ENCODE results near the gene LMAN1L.
A peak's percentile ranks its signal among the peaks of the same experiment; 100 is the strongest.

Gene LMAN1L

DNA sequence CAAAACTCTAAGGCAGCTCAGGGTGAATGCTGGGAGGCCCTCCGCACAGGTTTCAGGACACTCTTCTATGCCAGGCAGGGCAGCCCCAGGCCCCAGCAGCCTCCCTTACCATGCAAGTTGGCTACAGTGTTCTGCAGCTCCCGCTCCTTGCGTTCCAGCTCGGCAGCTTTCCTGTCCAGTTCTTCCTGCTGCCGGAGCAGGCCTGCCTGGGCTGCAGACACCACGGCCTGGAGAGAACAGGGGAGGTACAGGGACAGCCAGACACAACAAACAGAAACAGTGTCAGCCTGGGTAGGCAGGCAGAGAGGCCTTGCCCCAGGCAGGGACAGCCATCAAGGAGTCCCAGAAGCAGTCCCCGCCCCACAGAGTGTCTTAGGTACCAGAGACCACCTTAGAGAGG, 39.3 kb downstream of the LMAN1L start:
- TF ChIP-seq, protein P1, sequence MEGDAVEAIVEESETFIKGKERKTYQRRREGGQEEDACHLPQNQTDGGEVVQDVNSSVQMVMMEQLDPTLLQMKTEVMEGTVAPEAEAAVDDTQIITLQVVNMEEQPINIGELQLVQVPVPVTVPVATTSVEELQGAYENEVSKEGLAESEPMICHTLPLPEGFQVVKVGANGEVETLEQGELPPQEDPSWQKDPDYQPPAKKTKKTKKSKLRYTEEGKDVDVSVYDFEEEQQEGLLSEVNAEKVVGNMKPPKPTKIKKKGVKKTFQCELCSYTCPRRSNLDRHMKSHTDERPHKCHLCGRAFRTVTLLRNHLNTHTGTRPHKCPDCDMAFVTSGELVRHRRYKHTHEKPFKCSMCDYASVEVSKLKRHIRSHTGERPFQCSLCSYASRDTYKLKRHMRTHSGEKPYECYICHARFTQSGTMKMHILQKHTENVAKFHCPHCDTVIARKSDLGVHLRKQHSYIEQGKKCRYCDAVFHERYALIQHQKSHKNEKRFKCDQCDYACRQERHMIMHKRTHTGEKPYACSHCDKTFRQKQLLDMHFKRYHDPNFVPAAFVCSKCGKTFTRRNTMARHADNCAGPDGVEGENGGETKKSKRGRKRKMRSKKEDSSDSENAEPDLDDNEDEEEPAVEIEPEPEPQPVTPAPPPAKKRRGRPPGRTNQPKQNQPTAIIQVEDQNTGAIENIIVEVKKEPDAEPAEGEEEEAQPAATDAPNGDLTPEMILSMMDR (IDR thresholded peaks at IDR 0.05; ENCODE audit: borderline replicate concordance, insufficient read depth, low read depth, low read length): no peak
- H3K4me3 ChIP-seq (ENCODE audit: low read depth, low read length): no peak overlapping the region

DNA sequence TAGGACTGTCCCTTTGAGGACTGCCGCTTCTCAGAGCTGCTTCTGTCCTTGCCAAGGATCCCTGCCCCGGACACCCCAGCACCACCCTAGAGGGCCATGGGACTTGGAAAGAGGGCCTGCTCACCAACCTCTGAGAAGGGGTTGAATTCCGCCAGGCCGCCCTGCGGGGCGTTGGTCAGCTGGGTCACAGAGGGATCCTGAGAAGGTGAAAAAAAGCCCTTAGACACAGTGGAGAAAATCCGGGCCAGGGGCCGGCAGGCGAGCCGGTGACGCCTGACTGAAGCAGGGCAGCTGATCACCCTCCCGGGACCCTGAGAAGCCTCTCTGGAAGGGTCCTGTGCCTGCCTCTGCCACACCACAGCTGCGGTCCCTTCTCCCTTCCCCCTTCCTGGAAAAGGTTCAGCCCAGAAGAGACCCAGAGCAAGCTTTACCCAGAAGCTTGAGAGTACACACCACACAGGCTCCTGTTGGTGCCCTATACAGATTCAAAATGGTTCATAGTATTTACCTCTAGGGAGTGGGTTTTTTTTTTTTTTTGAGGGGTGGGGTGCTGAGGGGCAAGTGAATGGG, 41.9 kb downstream of the LMAN1L start:
- TF ChIP-seq, protein P1 (IDR thresholded peaks at IDR 0.05; ENCODE audit: borderline replicate concordance, insufficient read depth, low read depth, low read length): no peak
- H3K4me3 ChIP-seq (ENCODE audit: low read depth, low read length): no peak overlapping the region

DNA sequence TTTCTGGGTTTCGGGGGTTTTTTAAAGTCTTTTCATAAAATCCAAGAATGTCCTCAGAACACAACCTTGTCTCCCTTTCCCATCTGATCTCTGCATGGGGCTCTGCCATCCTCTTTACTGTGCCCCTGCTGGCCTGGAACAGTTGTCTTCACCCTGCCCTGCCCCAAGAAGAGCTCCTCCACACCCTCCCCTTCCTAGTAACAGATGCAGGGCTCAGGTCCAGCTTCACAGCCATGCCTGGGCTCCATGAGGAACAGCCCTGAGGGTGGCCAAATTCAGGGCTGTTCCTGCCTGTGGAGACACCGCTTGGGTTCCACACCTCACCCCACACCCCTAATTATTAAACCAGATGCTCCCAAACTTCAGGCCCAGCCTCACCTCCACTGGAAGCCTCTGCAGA, 43.2 kb downstream of the LMAN1L start:
- no peak overlapping the region for H3K4me3 ChIP-seq (ENCODE audit: low read depth, low read length)
- TF ChIP-seq, protein P1 (IDR thresholded peaks at IDR 0.05; ENCODE audit: borderline replicate concordance, insufficient read depth, low read depth, low read length): no peak

DNA sequence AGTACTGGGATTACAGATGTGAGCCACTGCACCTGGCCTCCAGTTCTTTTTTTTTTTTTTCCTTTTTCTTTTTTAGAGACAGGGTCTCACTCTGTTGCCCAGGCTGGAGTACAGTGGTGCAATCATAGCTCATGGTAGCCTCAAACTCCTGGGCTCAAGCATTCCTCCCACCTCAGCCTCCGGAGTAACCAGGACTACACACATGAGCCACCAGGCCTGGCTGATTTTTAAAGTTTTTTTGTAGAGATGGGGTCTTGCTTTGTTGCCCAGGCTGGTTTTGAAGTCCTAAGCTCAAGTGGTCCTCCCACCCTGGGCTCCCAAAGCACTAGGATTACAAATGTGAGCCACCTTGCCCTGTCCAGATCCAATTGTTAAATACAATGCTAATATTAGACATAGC, 43.9 kb downstream of the LMAN1L start:
- no peak overlapping the region for H3K4me3 ChIP-seq (ENCODE audit: low read depth, low read length)
- TF ChIP-seq, protein P1 (IDR thresholded peaks at IDR 0.05; ENCODE audit: borderline replicate concordance, insufficient read depth, low read depth, low read length): no peak

DNA sequence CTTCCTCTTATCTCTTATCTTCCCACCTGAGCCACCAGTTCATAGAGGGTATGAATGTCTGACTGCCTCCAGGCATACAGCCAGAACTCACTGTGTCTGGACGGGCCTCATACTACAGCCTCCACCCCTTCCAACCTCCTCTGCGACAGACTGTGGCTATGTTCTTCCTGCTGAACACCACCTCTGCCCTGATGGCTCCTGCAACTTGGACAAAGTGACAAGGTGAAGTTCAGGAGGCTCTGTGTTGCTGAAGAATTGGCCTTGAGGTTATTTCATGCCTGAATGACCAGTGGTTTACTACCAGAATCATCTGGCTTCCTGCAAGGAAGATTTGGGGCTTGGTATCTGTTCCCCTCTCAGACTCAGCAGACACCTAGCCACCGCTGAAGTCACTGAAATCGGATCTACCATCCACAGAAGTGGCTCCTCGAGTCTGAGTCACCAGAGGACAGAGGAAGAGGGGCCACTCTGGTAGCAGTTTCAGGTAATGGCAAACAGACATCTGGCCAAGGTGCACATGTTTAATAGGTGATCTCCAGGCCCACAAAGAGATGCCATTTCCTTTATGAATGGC, 44.5 kb downstream of the LMAN1L start:
- H3K4me3 ChIP-seq (ENCODE audit: low read depth, low read length): no peak overlapping the region
- TF ChIP-seq, protein P1 (IDR thresholded peaks at IDR 0.05; ENCODE audit: borderline replicate concordance, insufficient read depth, low read depth, low read length): no peak

DNA sequence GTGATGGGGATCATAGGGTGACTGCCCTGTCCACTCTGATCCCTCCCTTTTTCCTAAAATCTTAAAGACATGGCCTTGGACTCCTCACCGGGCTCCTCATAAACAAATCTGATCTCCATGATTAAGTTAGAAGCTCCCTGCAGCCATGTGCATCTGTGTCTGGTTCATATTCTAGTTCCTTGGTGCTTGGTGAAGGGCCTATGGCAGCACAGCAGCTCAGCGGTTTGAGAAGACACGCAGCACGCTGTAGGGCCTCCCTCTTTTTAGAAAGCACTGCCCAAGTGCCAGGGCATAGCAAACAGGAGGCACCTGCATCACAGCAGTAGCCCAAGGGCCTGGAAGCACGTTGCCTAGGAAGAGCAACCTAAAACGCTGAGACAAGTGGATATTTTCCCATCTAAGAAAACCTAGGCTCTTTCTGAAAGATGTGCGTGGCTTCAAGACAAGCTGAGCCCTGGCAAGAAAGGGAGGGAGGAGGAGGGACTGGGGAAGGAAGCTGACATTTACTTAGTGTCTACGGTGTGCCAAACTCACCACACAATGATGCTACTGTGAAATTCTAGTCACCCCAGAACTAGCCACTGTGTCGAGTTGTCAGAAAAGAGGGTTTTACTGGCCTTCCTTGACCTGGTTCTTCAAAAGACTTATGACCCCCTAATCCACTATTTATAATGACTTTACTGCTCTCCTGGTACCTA, 45.2 kb downstream of the LMAN1L start:
- TF ChIP-seq, protein P1 (IDR thresholded peaks at IDR 0.05; ENCODE audit: borderline replicate concordance, insufficient read depth, low read depth, low read length): no peak
- peak overlapping the region; percentile 5 for H3K4me3 ChIP-seq (ENCODE audit: low read depth, low read length)

DNA sequence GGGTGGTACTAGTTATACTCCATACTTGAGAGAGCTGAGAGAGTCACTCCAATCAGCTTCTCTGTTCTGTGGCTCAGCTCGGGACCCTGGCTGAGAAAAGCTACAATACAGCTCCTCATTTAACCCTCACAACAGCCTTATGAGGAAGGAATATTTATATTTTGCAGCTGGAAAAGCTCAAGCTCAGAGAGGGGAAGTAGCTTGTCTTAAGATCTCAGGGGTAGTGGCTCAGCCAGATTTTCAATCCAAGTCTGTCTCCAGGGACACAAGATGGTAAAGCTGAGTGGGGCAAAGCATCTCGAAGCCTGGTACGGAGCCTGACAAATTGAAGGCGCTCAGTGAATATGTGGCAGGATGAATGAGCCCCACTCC, 45.7 kb downstream of the LMAN1L start:
- H3K4me3 ChIP-seq (ENCODE audit: low read depth, low read length): no peak overlapping the region
- TF ChIP-seq, protein P1 (IDR thresholded peaks at IDR 0.05; ENCODE audit: borderline replicate concordance, insufficient read depth, low read depth, low read length): no peak

Data from GM12875 (cell line).